Large intestine (tissue), 3 donors: ENCODE results near the gene DSCAML1. TPM values are rescaled to one million over a fixed set of nuclear protein-coding genes. Genes with fewer than 3 reads are reported as not detected.
A peak's percentile ranks its signal among the peaks of the same experiment; 100 is the strongest.

Experiments
- DNase-seq, 2 donors: peaks; one replicate each; pipeline versions ENCODE4 v3.0.0 to v3.0.0-alpha.2; 2013
- H3K27ac ChIP-seq: one replicate; pipeline ENCODE4 v1.5.1; 2013; ENCODE audit warnings: low read length
- H3K27me3 ChIP-seq: 2 replicates; pipeline ENCODE4 v1.6.1; 2013; ENCODE audit warnings: low read length; ENCODE audit not compliant: control insufficient read depth, insufficient read depth
- H3K36me3 ChIP-seq: 2 replicates; pipeline ENCODE4 v1.6.1; 2013; ENCODE audit warnings: low read length; ENCODE audit not compliant: control insufficient read depth, insufficient read depth
- H3K4me1 ChIP-seq: one replicate; pipeline ENCODE4 v1.6.1; 2013; ENCODE audit warnings: low read length; ENCODE audit not compliant: control insufficient read depth, insufficient read depth
- H3K4me3 ChIP-seq: one replicate; pipeline ENCODE4 v1.5.1; 2013; ENCODE audit warnings: low read length
- H3K9me3 ChIP-seq: one replicate; pipeline ENCODE4 v1.6.1; 2013; ENCODE audit warnings: mild to moderate bottlenecking, low read depth, low read length, moderate library complexity; ENCODE audit not compliant: control insufficient read depth
- WGBS: methylation state at CpG from one replicate; pipeline ENCODE4 v1.1.5; 2013; ENCODE audit warnings: low lambda C conversion rate; ENCODE audit not compliant: insufficient coverage; 5-methylcytosine and 5-hydroxymethylcytosine counted together
- polyA plus RNA-seq: library from polyadenylated mRNA; unstranded; fragments of 120-200 nt; gene quantifications from one replicate; pipeline ENCODE4 v1.2.1, GENCODE V29; 2013

The DSCAML1 gene
- polyA plus RNA-seq, 1 donor: 1.6 TPM

GRCh38 chr11:117830072-117830471, 33.1 kb upstream of the DSCAML1 start:
- Histone ChIP-seq H3K4me3 (no peak overlapping the region), H3K27me3 (no peaks in the 10 kb centered on the region), H3K9me3 (no peaks in the 10 kb centered on the region), H3K36me3 (no peaks in the 10 kb centered on the region), H3K27ac (no peak overlapping the region), H3K4me1 (peaks cover 82% of the 10 kb centered on the region)
- no CpG with 5 or more reads among the region's 14 CpGs for WGBS
- DNase-seq: no peak

GRCh38 chr11:117829369-117829725, 32.3 kb upstream of the DSCAML1 start:
- no CpG with 5 or more reads among the region's 7 CpGs for WGBS
- no peaks in the 10 kb centered on the region for H3K9me3 ChIP-seq
- DNase-seq: no peak
- H3K4me1 ChIP-seq: peaks cover 87% of the 10 kb centered on the region
- H3K4me3 ChIP-seq: no peak overlapping the region
- H3K27me3 ChIP-seq: no peaks in the 10 kb centered on the region
- H3K36me3 ChIP-seq: no peaks in the 10 kb centered on the region
- H3K27ac ChIP-seq: no peak overlapping the region

GRCh38 chr11:117828611-117829368, 31.8 kb upstream of the DSCAML1 start:
- DNase-seq: peak in 1 of 2 donors; percentile 74
- H3K36me3 ChIP-seq: no peaks in the 10 kb centered on the region
- no peaks in the 10 kb centered on the region for H3K27me3 ChIP-seq
- peaks cover 87% of the 10 kb centered on the region for H3K4me1 ChIP-seq
- H3K4me3 ChIP-seq: no peak overlapping the region
- no CpG with 5 or more reads among the region's 16 CpGs for WGBS
- no peaks in the 10 kb centered on the region for H3K9me3 ChIP-seq
- no peak overlapping the region for H3K27ac ChIP-seq

- Histone ChIP-seq H3K4me3 (no peak overlapping the region), H3K27ac (no peak overlapping the region), H3K4me1 (peaks cover 88% of the 10 kb centered on the region), H3K36me3 (no peaks in the 10 kb centered on the region), H3K27me3 (no peaks in the 10 kb centered on the region), H3K9me3 (no peaks in the 10 kb centered on the region)
- no peak for DNase-seq
- WGBS: no CpG with 5 or more reads among the region's 15 CpGs
Measured at GRCh38 chr11:117827521-117828511, 30.8 kb upstream of the DSCAML1 start.

GRCh38 chr11:117826832-117827231, 29.8 kb upstream of the DSCAML1 start:
- Histone ChIP-seq H3K4me3 (no peak overlapping the region), H3K27ac (no peak overlapping the region), H3K36me3 (no peaks in the 10 kb centered on the region), H3K9me3 (no peaks in the 10 kb centered on the region), H3K4me1 (peaks cover 87% of the 10 kb centered on the region), H3K27me3 (no peaks in the 10 kb centered on the region)
- WGBS: 100% methylated on average over 1 of the region's 3 CpGs
- peak in 1 of 2 donors; percentile 10 for DNase-seq

- H3K27ac ChIP-seq: no peak overlapping the region
- no peaks in the 10 kb centered on the region for H3K36me3 ChIP-seq
- H3K4me1 ChIP-seq: peaks cover 80% of the 10 kb centered on the region
- no peak overlapping the region for H3K4me3 ChIP-seq
- no peaks in the 10 kb centered on the region for H3K9me3 ChIP-seq
- DNase-seq: peak in 1 of 2 donors; percentile 5
- H3K27me3 ChIP-seq: no peaks in the 10 kb centered on the region
- WGBS: 80% methylated on average over 3 of the region's 10 CpGs
Measured at GRCh38 chr11:117826190-117826570, 29.2 kb upstream of the DSCAML1 start.

- no CpG with 5 or more reads among the region's 8 CpGs for WGBS
- no peaks in the 10 kb centered on the region for H3K36me3 ChIP-seq
- no peak overlapping the region for H3K27ac ChIP-seq
- H3K4me1 ChIP-seq: peaks cover 75% of the 10 kb centered on the region
- no peak for DNase-seq
- no peaks in the 10 kb centered on the region for H3K27me3 ChIP-seq
- no peaks in the 10 kb centered on the region for H3K9me3 ChIP-seq
- H3K4me3 ChIP-seq: no peak overlapping the region
Measured at GRCh38 chr11:117825538-117826189, 28.6 kb upstream of the DSCAML1 start.

- WGBS: no CpG with 5 or more reads among the region's 22 CpGs
- peak in 1 of 2 donors; percentile 48 for DNase-seq
- peaks cover 76% of the 10 kb centered on the region for H3K4me1 ChIP-seq
- H3K4me3 ChIP-seq: peak within 1 kb of the TSS; percentile 25
- H3K9me3 ChIP-seq: no peaks in the 10 kb centered on the region
- peak within 1 kb of the TSS; percentile 26 for H3K27ac ChIP-seq
- H3K27me3 ChIP-seq: no peaks in the 10 kb centered on the region
- no peaks in the 10 kb centered on the region for H3K36me3 ChIP-seq
Measured at GRCh38 chr11:117824571-117825537, 27.8 kb upstream of the DSCAML1 start, which contains the start of gene FXYD2. Gene FXYD2 (minus strand): TSS chr11:117824744. CDS start chr11:117824678, 66 bp downstream.

GRCh38 chr11:117823946-117824420, 27.0 kb upstream of the DSCAML1 start:
- Histone ChIP-seq H3K4me1 (peaks cover 79% of the 10 kb centered on the region), H3K4me3 (peak overlapping the region; percentile 25), H3K9me3 (no peaks in the 10 kb centered on the region), H3K27me3 (no peaks in the 10 kb centered on the region), H3K27ac (peak overlapping the region; percentile 26), H3K36me3 (no peaks in the 10 kb centered on the region)
- DNase-seq: peak in 1 of 2 donors; percentile 34
- no CpG with 5 or more reads among the region's 13 CpGs for WGBS
